SU-DHL-6 (cell line): ENCODE measurements around the gene EWSR1.

ENCODE experiments used
- H2AFZ ChIP-seq: fragments of 200-600 bp; sonication (generic); 2 replicates; pipeline ENCODE4 v1.6.1; 2014; ENCODE audit warnings: low read depth, mild to moderate bottlenecking, moderate library complexity, mixed read lengths, antibody characterized with exemption, low read length; ENCODE audit not compliant: severe bottlenecking
- H3F3A ChIP-seq: fragments of 200-600 bp; shearing (Covaris generic); 2 replicates; pipeline ENCODE4 v1.6.0; 2016; ENCODE audit warnings: antibody characterized with exemption, mild to moderate bottlenecking; ENCODE audit not compliant: insufficient read depth
- H3K27ac ChIP-seq: fragments of 200-600 bp; sonication (generic); 2 replicates; pipeline ENCODE4 v1.5.1; 2016; ENCODE audit warnings: low read depth, mild to moderate bottlenecking, low read length, moderate library complexity, mixed read lengths
- H3K27me3 ChIP-seq: fragments of 200-600 bp; sonication (generic), shearing (Covaris generic); 2 replicates; pipeline ENCODE4 v1.6.0; 2014; ENCODE audit warnings: mild to moderate bottlenecking, low read length
- H3K36me3 ChIP-seq: fragments of 200-600 bp; sonication (generic); 2 replicates; pipeline ENCODE4 v1.6.1; 2014; ENCODE audit warnings: mild to moderate bottlenecking, low read length, mixed read lengths
- H3K4me2 ChIP-seq: fragments of 300-600, 200-600 bp; shearing (Covaris generic), sonication (generic); 2 replicates; pipeline ENCODE4 v1.6.0; 2014; ENCODE audit warnings: low read length, low read depth, mild to moderate bottlenecking; ENCODE audit not compliant: poor library complexity, severe bottlenecking
- H3K4me3 ChIP-seq: fragments of 200-600 bp; sonication (generic); 2 replicates; pipeline ENCODE4 v1.5.1; 2014; ENCODE audit warnings: antibody characterized with exemption, low read length, mild to moderate bottlenecking, mixed read lengths; ENCODE audit not compliant: insufficient read depth, poor library complexity, severe bottlenecking
- H3K79me2 ChIP-seq: fragments of 200-600 bp; sonication (generic); 2 replicates; pipeline ENCODE4 v1.6.1; 2014; ENCODE audit warnings: mild to moderate bottlenecking, low read length, moderate library complexity; ENCODE audit not compliant: insufficient read depth
- H3K9ac ChIP-seq: fragments of 200-600 bp; sonication (generic); 2 replicates; pipeline ENCODE4 v1.7.0; 2014; ENCODE audit warnings: mild to moderate bottlenecking, low read length
- H3K9me2 ChIP-seq: fragments of 200-600 bp; sonication (generic); replicated peaks from 2 replicates; pipeline ENCODE4 v1.6.1; 2014; ENCODE audit warnings: low read length; ENCODE audit not compliant: insufficient read depth
- H3K9me3 ChIP-seq: fragments of 200-600 bp; sonication (generic); 2 replicates; pipeline ENCODE4 v1.6.1; 2014; ENCODE audit warnings: low read length, mixed read lengths; ENCODE audit not compliant: insufficient read depth
- H4K20me1 ChIP-seq: fragments of 200-600 bp; sonication (generic); 2 replicates; pipeline ENCODE4 v1.6.1; 2014; ENCODE audit warnings: low read depth, mild to moderate bottlenecking, antibody characterized with exemption, low read length, moderate library complexity, mixed read lengths
- EZH2phosphoT487 ChIP-seq: fragments of 200-600 bp; sonication (generic), shearing (Covaris generic); conservative IDR thresholded peaks from 2 replicates; pipeline ENCODE4 v1.6.1; 2018; ENCODE audit warnings: mild to moderate bottlenecking, antibody characterized with exemption, low read length, moderate library complexity, mixed read lengths
- TF ChIP-seq, protein P1 (sequence below): fragments of 200-600 bp; sonication (generic); IDR thresholded peaks from one replicate; pipeline ENCODE4 v1.5.1; 2017; ENCODE audit warnings: antibody characterized with exemption, mild to moderate bottlenecking, low read length, moderate library complexity; ENCODE audit not compliant: insufficient read depth, poor library complexity, severe bottlenecking

EWSR1 gene

DNA sequence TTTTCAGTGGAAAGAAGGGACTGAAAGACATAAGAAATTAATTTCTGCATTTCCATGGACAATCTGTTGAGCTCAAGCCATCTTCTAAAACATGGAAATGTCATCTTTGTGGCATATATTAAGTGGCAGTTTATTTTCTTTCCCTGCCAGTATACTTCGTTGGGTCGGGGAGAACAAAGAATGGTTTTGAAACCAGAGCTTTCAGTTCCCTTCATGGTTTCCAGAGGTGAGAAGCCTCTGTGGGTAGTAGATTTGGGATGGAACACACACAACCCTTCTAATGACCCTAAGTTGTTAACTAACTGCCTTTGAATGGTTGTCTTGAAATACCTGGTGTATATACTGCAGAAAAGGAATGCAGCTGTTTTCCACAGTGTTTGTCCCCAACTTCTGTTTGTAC is 20.8 kb downstream of the EWSR1 start:
- peaks cover 39% of the 10 kb centered on the region for H3K79me2 ChIP-seq
- H3F3A ChIP-seq, result peaks cover 12% of the 10 kb centered on the region; the same call in 1 of the 2 replicates
- H2AFZ ChIP-seq, result no peak overlapping the region
- H3K9me3 ChIP-seq, result no peaks in the 10 kb centered on the region
- peaks cover 24% of the 10 kb centered on the region for H4K20me1 ChIP-seq
- no peak for TF ChIP-seq EZH2phosphoT487
- TF ChIP-seq, protein P1, sequence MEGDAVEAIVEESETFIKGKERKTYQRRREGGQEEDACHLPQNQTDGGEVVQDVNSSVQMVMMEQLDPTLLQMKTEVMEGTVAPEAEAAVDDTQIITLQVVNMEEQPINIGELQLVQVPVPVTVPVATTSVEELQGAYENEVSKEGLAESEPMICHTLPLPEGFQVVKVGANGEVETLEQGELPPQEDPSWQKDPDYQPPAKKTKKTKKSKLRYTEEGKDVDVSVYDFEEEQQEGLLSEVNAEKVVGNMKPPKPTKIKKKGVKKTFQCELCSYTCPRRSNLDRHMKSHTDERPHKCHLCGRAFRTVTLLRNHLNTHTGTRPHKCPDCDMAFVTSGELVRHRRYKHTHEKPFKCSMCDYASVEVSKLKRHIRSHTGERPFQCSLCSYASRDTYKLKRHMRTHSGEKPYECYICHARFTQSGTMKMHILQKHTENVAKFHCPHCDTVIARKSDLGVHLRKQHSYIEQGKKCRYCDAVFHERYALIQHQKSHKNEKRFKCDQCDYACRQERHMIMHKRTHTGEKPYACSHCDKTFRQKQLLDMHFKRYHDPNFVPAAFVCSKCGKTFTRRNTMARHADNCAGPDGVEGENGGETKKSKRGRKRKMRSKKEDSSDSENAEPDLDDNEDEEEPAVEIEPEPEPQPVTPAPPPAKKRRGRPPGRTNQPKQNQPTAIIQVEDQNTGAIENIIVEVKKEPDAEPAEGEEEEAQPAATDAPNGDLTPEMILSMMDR, result no peak
- H3K27ac ChIP-seq, result no peak overlapping the region
- H3K36me3 ChIP-seq, result peaks cover 73% of the 10 kb centered on the region
- H3K4me3 ChIP-seq, result no peak overlapping the region
- H3K9ac ChIP-seq, result no peak overlapping the region
- no peaks in the 10 kb centered on the region for H3K9me2 ChIP-seq
- no peak overlapping the region for H3K4me2 ChIP-seq
- H3K27me3 ChIP-seq, result no peaks in the 10 kb centered on the region

DNA sequence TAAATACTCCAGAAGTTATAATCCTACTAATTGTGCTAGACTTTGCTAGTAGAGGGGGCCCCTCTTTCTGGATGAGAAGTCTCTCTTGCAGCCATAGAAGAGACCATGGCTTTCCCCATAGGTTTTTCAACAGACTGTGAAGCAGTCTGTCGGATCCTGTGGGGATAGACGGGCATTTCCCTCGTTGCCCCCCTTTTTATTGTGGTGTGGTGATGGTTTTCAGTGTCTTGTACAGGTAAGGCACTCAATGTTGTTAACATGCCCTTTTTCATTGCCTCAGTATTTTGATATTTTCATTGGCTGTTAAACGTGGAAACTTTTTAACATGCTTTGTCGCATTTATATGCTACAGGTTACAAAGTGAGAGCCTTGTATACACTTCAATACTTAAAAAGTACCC is 22.0 kb downstream of the EWSR1 start:
- TF ChIP-seq EZH2phosphoT487, result no peak
- TF ChIP-seq, protein P1, result no peak
- peaks cover 24% of the 10 kb centered on the region for H4K20me1 ChIP-seq
- no peak overlapping the region for H3K27ac ChIP-seq
- no peaks in the 10 kb centered on the region for H3K9me3 ChIP-seq
- no peak overlapping the region for H3K4me3 ChIP-seq
- peaks cover 34% of the 10 kb centered on the region for H3K79me2 ChIP-seq
- no peaks in the 10 kb centered on the region for H3K9me2 ChIP-seq
- H3F3A ChIP-seq, result peaks cover 12% of the 10 kb centered on the region; the same call in 1 of the 2 replicates
- no peak overlapping the region for H3K4me2 ChIP-seq
- H2AFZ ChIP-seq, result no peak overlapping the region
- H3K27me3 ChIP-seq, result no peaks in the 10 kb centered on the region
- H3K36me3 ChIP-seq, result peaks cover 69% of the 10 kb centered on the region
- H3K9ac ChIP-seq, result no peak overlapping the region

DNA sequence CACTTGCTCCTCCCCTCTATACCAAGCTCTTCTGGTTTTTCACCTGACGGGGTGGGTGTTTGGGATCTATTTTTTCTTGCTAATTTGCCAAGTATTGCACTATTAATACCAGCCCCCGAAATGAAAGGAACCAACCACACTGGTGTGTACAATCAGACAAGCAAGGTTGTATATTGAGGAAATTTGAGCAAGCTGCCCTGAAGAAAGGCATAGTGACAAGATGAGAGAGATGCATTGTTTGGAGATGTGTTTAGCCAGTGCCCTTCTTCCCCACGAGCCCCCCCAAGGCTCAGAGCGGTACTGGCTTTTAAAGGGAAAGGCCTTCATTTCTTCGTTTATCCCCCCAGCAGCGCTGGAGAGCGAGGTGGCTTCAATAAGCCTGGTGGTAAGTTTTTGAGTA is 23.1 kb downstream of the EWSR1 start:
- Histone ChIP-seq H3K27ac (no peak overlapping the region), H3K36me3 (peaks cover 75% of the 10 kb centered on the region), H3K9me3 (no peaks in the 10 kb centered on the region), H3K27me3 (no peaks in the 10 kb centered on the region), H3K4me2 (no peak overlapping the region), H3F3A (peaks cover 19% of the 10 kb centered on the region; the same call in 1 of the 2 replicates), H3K79me2 (peaks cover 25% of the 10 kb centered on the region), H2AFZ (no peak overlapping the region), H3K4me3 (no peak overlapping the region), H4K20me1 (peaks cover 24% of the 10 kb centered on the region), H3K9me2 (no peaks in the 10 kb centered on the region), H3K9ac (no peak overlapping the region)
- no peak for TF ChIP-seq EZH2phosphoT487
- TF ChIP-seq, protein P1, result no peak
